ENCODE data around the gene DPF1.

Gene DPF1

DNA sequence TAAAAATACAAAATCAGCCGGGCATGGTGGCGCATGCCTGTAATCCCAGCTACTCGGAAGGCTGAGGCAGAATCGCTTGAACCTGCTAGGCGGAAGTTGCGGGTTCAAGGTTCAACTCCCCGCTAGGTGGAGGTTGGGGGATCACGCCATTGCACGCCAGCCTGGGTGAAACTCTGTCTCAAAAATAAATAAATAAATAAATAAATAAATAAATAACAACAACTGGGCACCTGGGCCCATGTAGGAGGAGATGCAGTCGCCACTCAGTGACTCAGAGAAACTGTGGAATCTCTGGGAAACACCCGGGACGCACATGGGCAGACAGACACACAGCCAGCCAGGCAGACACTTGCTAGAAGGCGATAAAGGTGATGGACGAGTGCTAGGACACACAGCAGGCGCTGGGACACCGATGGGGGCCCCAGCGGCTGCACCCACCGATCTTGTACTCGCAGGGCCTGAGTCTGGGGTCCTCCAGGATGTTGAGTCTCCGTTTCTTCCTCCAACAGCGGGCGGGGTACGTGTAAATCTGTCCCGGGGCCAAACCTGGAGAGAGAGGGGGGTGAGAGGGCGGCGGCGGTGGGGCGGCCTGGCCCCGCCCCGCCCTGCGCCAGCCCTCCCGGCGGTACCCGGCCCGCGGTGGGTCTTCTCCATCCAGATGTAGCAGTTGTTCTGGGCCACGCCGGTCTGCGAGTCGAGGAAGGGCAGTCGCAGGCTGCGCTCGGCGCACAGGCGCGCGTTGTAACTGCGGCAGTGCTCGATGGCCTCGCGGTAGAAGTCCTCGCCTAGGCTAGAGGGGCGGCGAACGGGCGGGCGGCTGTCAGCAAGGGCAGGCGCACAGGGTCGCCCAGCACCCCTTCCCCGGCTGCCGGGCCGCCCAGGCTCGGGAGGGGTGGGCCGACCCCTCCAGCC, 1.8 kb downstream of the DPF1 start:
- no peak for DNase-seq (ENCODE audit: low read depth in 3 of 3, low spot score in 1 of 3)

GRCh38 chr19:38221421-38221820, 2.6 kb downstream of the DPF1 start:
- no peak for DNase-seq (ENCODE audit: low read depth in 3 of 3, low spot score in 1 of 3)

GRCh38 chr19:38219221-38219620, 4.8 kb downstream of the DPF1 start:
- DNase-seq (ENCODE audit: low read depth in 3 of 3, low spot score in 1 of 3): no peak

GRCh38 chr19:38218204-38218603, 5.8 kb downstream of the DPF1 start:
- DNase-seq (ENCODE audit: low read depth in 3 of 3, low spot score in 1 of 3): no peak

GRCh38 chr19:38216785-38217641, 7.0 kb downstream of the DPF1 start:
- no peak for DNase-seq (ENCODE audit: low read depth in 3 of 3, low spot score in 1 of 3)

- DNase-seq (ENCODE audit: low read depth in 3 of 3, low spot score in 1 of 3): peak in 1 of 3 donors; percentile 14
These were observed 10.0 kb downstream of the DPF1 start for GRCh38 chr19:38213911-38214625.

DNA sequence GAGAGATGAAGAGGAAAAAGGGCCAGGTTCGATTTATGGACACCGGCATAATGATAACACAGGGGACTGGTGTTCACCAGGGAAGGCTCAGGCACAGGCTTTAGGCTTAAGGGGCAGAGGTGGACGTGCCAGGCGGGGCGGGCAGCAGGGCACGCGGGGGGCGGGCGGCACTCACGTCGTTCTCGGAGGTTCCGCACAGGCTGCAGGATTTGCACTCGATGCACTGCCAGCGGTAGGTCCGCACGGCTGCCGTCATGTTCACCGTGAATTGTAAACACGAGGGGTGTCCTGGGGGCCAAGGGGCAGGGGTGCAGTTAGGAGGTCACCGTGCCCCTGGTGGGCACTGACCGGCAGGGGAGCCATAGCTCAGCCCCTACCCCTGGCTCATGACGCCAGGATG, 10.6 kb downstream of the DPF1 start:
- DNase-seq (ENCODE audit: low read depth in 3 of 3, low spot score in 1 of 3): no peak

GRCh38 chr19:38211766-38212165, 12.3 kb downstream of the DPF1 start:
- DNase-seq (ENCODE audit: low read depth in 3 of 3, low spot score in 1 of 3): no peak

GRCh38 chr19:38211151-38211591, 12.9 kb downstream of the DPF1 start:
- DNase-seq (ENCODE audit: low read depth in 3 of 3, low spot score in 1 of 3): no peak

- no peak for DNase-seq (ENCODE audit: low read depth in 3 of 3, low spot score in 1 of 3)
These were observed 13.5 kb downstream of the DPF1 start for GRCh38 chr19:38210458-38210987.

DNA sequence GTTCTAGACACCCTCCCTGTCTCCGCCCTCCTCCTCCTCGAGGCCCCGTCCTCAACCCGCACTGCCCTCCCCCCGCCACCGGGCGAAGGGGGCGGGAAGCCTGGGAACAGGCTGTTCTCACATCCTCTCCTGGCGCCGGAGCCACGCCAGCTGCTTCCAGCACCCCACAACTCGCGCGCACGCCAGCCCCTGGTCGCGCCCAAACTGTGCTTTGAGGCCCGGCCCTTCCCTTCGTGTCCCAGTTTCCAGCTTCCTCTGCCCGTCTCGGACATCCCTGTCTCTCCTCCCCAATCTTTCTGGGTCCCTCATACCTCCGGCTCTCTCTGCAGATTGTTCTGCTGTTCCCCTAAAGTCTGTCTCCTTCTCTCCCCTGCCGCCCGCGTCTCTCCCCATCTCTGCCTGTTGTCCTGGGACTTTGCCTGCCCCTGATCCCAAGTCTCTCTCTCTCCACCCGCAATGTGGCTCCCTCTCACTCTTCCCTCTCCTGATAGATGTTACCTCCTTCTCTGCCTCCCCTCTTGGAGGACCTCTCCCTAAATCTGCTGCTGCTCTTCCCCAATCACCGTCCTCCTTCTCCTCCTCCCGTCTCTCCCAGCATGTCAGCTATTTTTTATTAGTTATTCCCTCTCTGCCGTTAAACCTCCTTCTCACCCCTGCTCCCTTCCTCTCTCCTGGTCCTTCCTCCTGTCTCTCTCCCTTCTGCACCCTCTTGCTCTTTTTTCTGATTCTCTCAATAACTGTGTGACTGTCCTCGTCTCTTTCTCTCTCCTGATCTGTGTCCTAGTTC, 14.2 kb downstream of the DPF1 start:
- no peak for DNase-seq (ENCODE audit: low read depth in 3 of 3, low spot score in 1 of 3)

GRCh38 chr19:38209152-38209551, 14.9 kb downstream of the DPF1 start:
- no peak for DNase-seq (ENCODE audit: low read depth in 3 of 3, low spot score in 1 of 3)

GRCh38 chr19:38208571-38208970, 15.5 kb downstream of the DPF1 start:
- no peak for DNase-seq (ENCODE audit: low read depth in 3 of 3, low spot score in 1 of 3)

GRCh38 chr19:38207543-38207942, 16.5 kb downstream of the DPF1 start:
- no peak for DNase-seq (ENCODE audit: low read depth in 3 of 3, low spot score in 1 of 3)

DNA sequence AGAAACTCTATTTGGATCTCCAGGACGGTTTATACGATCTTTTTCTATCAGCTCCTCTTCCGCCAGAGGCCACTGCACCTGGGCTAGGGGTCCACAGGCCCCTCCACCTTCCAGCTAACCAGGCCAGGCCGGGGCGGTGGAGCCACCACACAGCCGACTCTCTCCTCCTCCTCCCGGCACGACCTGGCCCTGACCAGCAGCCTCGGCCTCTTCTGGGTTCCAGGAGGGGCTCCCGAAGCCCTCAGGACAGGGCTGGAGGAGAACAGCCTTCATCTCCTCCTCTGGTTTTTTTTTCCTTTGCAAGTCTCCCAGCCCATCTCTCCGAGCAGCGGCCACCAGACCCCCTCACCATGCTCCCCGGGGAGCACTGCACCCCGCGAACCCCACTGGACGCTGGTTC, 17.1 kb downstream of the DPF1 start:
- no peak for DNase-seq (ENCODE audit: low read depth in 3 of 3, low spot score in 1 of 3)

- DNase-seq (ENCODE audit: low read depth in 3 of 3, low spot score in 1 of 3): no peak
These were observed 17.8 kb downstream of the DPF1 start for GRCh38 chr19:38206006-38206745.

DNA sequence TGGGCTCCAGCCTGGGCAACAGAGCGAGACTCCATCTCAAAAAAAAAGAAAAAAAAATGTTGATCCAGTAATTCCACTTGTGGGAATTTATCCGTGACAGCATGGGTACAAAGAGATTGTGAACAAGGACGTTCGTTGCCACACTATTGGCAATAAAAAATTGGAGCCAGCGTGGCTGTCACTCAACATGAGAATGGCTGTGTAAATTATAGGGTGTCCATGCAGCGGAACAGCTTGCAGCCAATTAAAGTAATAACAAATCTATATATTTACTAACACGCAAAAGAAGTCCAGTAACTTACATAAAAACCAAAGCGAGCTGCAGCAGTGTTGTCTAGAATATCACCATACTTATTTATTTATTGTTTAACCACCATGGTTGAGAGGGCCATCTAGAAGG, 19.3 kb downstream of the DPF1 start:
- DNase-seq (ENCODE audit: low read depth in 3 of 3, low spot score in 1 of 3): no peak

GRCh38 chr19:38204096-38204495, 19.9 kb downstream of the DPF1 start:
- DNase-seq (ENCODE audit: low read depth in 3 of 3, low spot score in 1 of 3): no peak

- DNase-seq (ENCODE audit: low read depth in 3 of 3, low spot score in 1 of 3): no peak
These were observed 20.8 kb downstream of the DPF1 start for GRCh38 chr19:38203197-38203596.

DNA sequence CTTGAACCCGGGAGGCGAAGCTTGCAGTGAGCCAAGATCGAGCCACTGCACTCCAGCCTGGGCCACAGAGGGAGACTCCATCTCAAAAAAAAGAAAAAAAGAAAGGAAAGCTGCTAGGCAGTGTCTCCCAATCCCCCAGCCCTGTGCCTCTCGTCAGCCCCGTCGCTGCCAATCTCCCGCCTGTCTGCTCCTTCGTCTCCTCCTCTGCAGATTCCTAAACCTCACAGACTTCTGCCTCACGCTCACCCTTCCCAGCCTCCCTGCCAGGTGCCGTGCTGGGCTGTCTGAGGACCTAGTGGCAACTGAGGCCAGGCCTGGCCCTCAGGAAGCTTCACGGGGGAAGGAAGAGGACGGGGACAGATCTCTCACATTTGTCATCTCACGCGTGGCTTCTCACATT, 21.5 kb downstream of the DPF1 start:
- DNase-seq (ENCODE audit: low read depth in 3 of 3, low spot score in 1 of 3): no peak
